Adrenal gland (tissue), 12 donors: ENCODE measurements around the gene TMEM184A. TPM values are rescaled to one million over a fixed set of nuclear protein-coding genes. Genes with fewer than 3 reads are reported as not detected.

Experiments used
- DNase-seq, 7 donors: peaks; one replicate each; pipeline ENCODE4 v3.0.0-alpha.2; 2019 to 2020
- H3K27ac ChIP-seq, 5 donors: fragments of 200-600 bp; sonication (generic) in 4 of 5; 1 replicate in 3 of 5; 2 replicates in 2 of 5; pipeline versions ENCODE4 v1.5.1 to v1.8.0; 2016 to 2020; ENCODE audit warnings: mild to moderate bottlenecking in 1 of 5
- H3K27me3 ChIP-seq: fragments of 200-600 bp; 2 replicates; pipeline ENCODE4 v1.8.0; 2021
- H3K36me3 ChIP-seq, 2 donors: fragments of 200-600 bp; replicated peaks in 1 of 2; 1 replicate in 1 of 2; 2 replicates in 1 of 2; pipeline versions ENCODE4 v1.5.1 to v1.8.0; 2018 to 2022
- H3K4me1 ChIP-seq, 2 donors: fragments of 200-600 bp; replicated peaks in 1 of 2; 1 replicate in 1 of 2; 2 replicates in 1 of 2; pipeline versions ENCODE4 v1.5.1 to v1.8.0; 2018 to 2021
- H3K4me3 ChIP-seq, 4 donors: fragments of 200-600 bp; sonication (generic) in 3 of 4; one replicate each; pipeline ENCODE4 v1.5.1; 2016 to 2018
- H3K9me3 ChIP-seq, 3 donors: fragments of 200-600 bp; sonication (generic) in 1 of 3; replicated peaks in 1 of 3; 1 replicate in 2 of 3; 2 replicates in 1 of 3; pipeline versions ENCODE4 v1.5.1 to v1.8.0; 2016 to 2021
- CTCF ChIP-seq, 6 experiments: fragments of 450-650 bp in 4 of 6; fragments of 200-600 bp in 2 of 6; sonication (generic) in 1 of 6; IDR thresholded peaks; 1 replicate in 5 of 6; 2 replicates in 1 of 6; pipeline versions ENCODE4 v1.5.1 to v1.8.0; 2016 to 2021; ENCODE audit warnings: antibody characterized with exemption in 6 of 6, mild to moderate bottlenecking in 2 of 6, moderate library complexity in 1 of 6
- POLR2A ChIP-seq, 2 donors: fragments of 450-650 bp; IDR thresholded peaks; one replicate each; pipeline ENCODE4 v1.6.1; 2017; ENCODE audit warnings: antibody characterized with exemption in 2 of 2, mild to moderate bottlenecking in 2 of 2, moderate library complexity in 1 of 2
- WGBS, 4 donors: extraction: QIAGEN DNeasy Blood & Tissue Kit in 2 of 4; methylation state at CpG; one replicate each; pipeline versions ENCODE4 v1.1.5 to v1.1.7; 2013 to 2017; 5-methylcytosine and 5-hydroxymethylcytosine counted together
- intact Hi-C, 2 donors: fragments of 100-400 bp; cut with DNase I; formaldehyde crosslinking; loops; one replicate each; pipeline versions ENCODE4 v1.14.1 to v1.15.0; 2022 to 2023
- polyA plus RNA-seq, 3 donors: library from polyadenylated mRNA; stranded (reverse); fragments of 200-250 nt in 2 of 3; fragments of 350-450 nt in 1 of 3; fragmentation: Illumina TruSeq in 1 of 3; extraction: RNeasy Lipid Tissue Mini Kit (QIAGEN cat#74804) in 1 of 3; gene quantifications; one replicate each; pipeline ENCODE4 v1.2.3, GENCODE V29; 2013 to 2014
- total RNA-seq, 9 donors: library from RNA; depleted of rRNA in 4 of 9; stranded (reverse); fragments of >200 nt in 4 of 9; fragments of 120-200 nt in 1 of 9; fragmentation: NEBNext Ultra II Directional in 1 of 9; extraction: Animal tissue kit (Norgen Biotek cat#: 25700) in 1 of 9; gene quantifications; one replicate each; pipeline versions ENCODE4 v1.1.0 to v1.2.4, GENCODE V29; 2013 to 2023
- donor health status: healthy with polysubstance abuse.
- donor health status: Bipolar disorder and iron deficiency.
- donor health status: DM: yes; HTN: yes; CAD: no.
- donor health status: DM: no; HTN: no; CAD: no.
- donor health status: DM: no; HTN: no; CAD: no.
- donor health status: DM: yes; HTN: yes; CAD: no.

TMEM184A gene
- total and polyA plus RNA-seq, 12 donors = 0.06 to 2.1 (median 0.79) TPM; not detected in 2

GRCh38 chr7:1592299-1592871, 36.4 kb upstream of the TMEM184A start:
- intact Hi-C loops = loop anchor here in 1 of 2 donors (10.0 kb wide), 1 partner anchor 622 kb away; no protein-coding TSS in a partner anchor
- H3K4me1 ChIP-seq = no peaks in the 10 kb centered on the region
- TF ChIP-seq CTCF (IDR thresholded peaks at IDR 0.05) = no peak
- TF ChIP-seq POLR2A (IDR thresholded peaks at IDR 0.05) = no peak
- no peak overlapping the region for H3K4me3 ChIP-seq
- no peak overlapping the region for H3K27ac ChIP-seq
- 56 to 68% (median 56%) methylated on average over 16 to 20 of the region's 20 CpGs for WGBS, 4 donors
- H3K9me3 ChIP-seq = peaks cover 0 to 6% (median 0%) of the 10 kb centered on the region in 3 donors
- no peaks in the 10 kb centered on the region for H3K36me3 ChIP-seq
- DNase-seq = no peak
- H3K27me3 ChIP-seq = peaks cover 26% of the 10 kb centered on the region

- intact Hi-C loops = loop anchor here in 1 of 2 donors (10.0 kb wide), 1 partner anchor 623 kb away; no protein-coding TSS in a partner anchor
- TF ChIP-seq CTCF (IDR thresholded peaks at IDR 0.05) (no peak), POLR2A (IDR thresholded peaks at IDR 0.05) (no peak)
- no peak overlapping the region for H3K4me3 ChIP-seq
- H3K27ac ChIP-seq = no peak overlapping the region
- H3K9me3 ChIP-seq = peaks cover 0 to 6% (median 0%) of the 10 kb centered on the region in 3 donors
- H3K4me1 ChIP-seq = no peaks in the 10 kb centered on the region
- peaks cover 27% of the 10 kb centered on the region for H3K27me3 ChIP-seq
- H3K36me3 ChIP-seq = no peaks in the 10 kb centered on the region
- 20 to 38% (median 25%) methylated on average over 3 to 15 of the region's 15 CpGs for WGBS, 4 donors
- no peak for DNase-seq
These were observed 35.9 kb upstream of the TMEM184A start for GRCh38 chr7:1591876-1592275.

GRCh38 chr7:1591396-1591795, 35.4 kb upstream of the TMEM184A start:
- WGBS, 4 donors = 50 to 72% (median 54%) methylated on average over 5 to 6 of the region's 6 CpGs
- Histone ChIP-seq H3K27ac (no peak overlapping the region), H3K4me3 (no peak overlapping the region), H3K9me3 (peaks cover 0 to 6% (median 0%) of the 10 kb centered on the region in 3 donors), H3K27me3 (peaks cover 22% of the 10 kb centered on the region), H3K4me1 (no peaks in the 10 kb centered on the region), H3K36me3 (no peaks in the 10 kb centered on the region)
- TF ChIP-seq POLR2A (IDR thresholded peaks at IDR 0.05) (no peak), CTCF (IDR thresholded peaks at IDR 0.05) (no peak)
- no peak for DNase-seq
- intact Hi-C loops = loop anchor here in 1 of 2 donors (10.0 kb wide), 1 partner anchor 623 kb away; no protein-coding TSS in a partner anchor

- H3K36me3 ChIP-seq = no peaks in the 10 kb centered on the region
- H3K4me3 ChIP-seq = no peak overlapping the region
- intact Hi-C loops = loop anchor here in 1 of 2 donors (10.0 kb wide), 1 partner anchor 624 kb away; no protein-coding TSS in a partner anchor
- peaks cover 0 to 6% (median 0%) of the 10 kb centered on the region in 3 donors for H3K9me3 ChIP-seq
- 50 to 69% (median 67%) methylated on average over 9 of the region's 9 CpGs for WGBS, 4 donors
- no peak for TF ChIP-seq POLR2A (IDR thresholded peaks at IDR 0.05)
- no peak for DNase-seq
- H3K4me1 ChIP-seq = no peaks in the 10 kb centered on the region
- no peak overlapping the region for H3K27ac ChIP-seq
- peaks cover 18% of the 10 kb centered on the region for H3K27me3 ChIP-seq
These were observed 34.9 kb upstream of the TMEM184A start for GRCh38 chr7:1590887-1591286.
